Activated naive CD8-positive, alpha-beta T cell treated with anti-CD3 and anti-CD28 coated beads, Interleukin-2, amount 50 U/mL, for 16 hours (primary cell): ENCODE data around the gene FUT7.

Source experiments
- DNase-seq: peaks from one replicate; pipeline ENCODE4 v3.0.0-alpha.2; 2020; ENCODE audit warnings: low read depth, low spot score

FUT7 gene

GRCh38 chr9:136983656-136984314, 48.1 kb downstream of the FUT7 start:
- DNase-seq = no peak

DNA sequence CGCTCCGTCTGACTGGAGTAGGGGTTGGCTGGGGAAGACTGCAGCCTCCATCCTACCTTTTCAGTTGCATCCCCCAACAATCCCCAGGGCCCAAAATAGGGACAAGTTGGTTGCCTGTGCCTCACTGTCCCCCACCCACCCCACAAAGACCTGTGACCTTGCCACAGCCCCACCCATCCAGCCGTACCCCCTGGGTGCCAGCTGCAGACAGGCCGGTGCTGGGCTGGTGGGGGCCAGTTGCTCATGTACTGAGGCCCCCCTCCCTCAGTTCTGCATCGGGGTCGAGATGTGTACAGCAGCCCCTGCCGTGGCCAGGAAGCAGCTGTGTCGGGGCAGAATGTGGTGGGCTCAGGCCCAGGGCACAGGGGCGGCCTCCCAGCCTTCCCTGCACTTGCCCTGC, 48.7 kb downstream of the FUT7 start:
- no peak for DNase-seq

DNA sequence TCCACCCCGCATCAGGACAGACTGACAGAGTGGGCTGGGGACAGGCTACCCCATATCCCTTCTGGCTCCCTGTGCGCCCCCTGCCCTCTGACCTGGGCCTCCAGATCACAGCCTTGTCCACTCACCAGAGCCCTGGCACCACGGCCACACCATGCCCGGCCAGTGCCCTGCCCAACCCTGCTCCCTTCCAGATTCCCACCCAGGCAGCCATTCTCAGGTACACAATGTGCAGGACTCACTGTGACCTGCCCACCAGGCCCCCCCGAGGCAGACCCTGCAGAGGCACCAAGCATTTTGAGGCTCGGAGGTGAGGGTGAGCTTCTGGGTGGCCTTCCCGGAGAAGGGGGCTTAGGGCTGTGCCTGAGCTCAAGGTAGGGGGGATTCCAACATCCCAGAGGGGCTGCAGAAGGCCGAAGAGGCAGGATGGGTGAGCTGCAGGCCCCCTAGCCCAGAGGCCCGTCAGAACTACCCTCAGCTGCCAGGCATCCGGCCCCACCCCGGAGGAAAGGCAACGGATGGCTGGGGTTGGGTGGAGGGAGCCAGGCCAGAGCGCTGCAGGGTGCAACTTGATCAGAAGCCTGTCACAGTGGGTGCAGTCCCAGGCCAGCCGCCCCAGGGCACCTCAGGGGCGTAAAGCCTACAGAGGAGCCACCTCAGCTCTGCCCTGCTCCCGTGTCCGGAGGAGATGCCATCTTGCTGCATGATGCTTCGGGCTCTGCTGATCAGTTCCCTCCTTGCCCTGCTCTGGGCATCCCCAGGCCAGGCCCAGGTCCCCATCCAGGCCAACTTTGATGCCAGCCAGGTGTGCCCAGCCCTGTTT, 49.4 kb downstream of the FUT7 start, which contains the start of gene LCNL1:
TSS of gene LCNL1 (plus strand) at position 762 of the 820 bp plus-strand sequence. CDS start 594 bp downstream, outside the sequence.
- no peak for DNase-seq

GRCh38 chr9:136981588-136982231, 50.2 kb downstream of the FUT7 start:
- no peak for DNase-seq

- no peak for DNase-seq
Observed at GRCh38 chr9:136980669-136981478, 51.0 kb downstream of the FUT7 start.
